Lung microvascular endothelial cell (primary cell): ENCODE data around the gene OCSTAMP. TPM values are rescaled to one million over a fixed set of nuclear protein-coding genes. Genes with fewer than 3 reads are reported as not detected.
A peak's percentile ranks its signal among the peaks of the same experiment; 100 is the strongest.

ENCODE experiments used
- DNase-seq, 2 donors: peaks; one replicate each; pipeline versions ENCODE4 v3.0.0 to v3.0.0-alpha.2; 2010; ENCODE audit warnings: low read depth in 2 of 2
- total RNA-seq: library from RNA; depleted of rRNA; stranded (reverse); fragments of >200 nt; gene quantifications from 2 replicates; pipeline ENCODE4 v1.2.1, GENCODE V29; 2014

OCSTAMP gene
- total RNA-seq = not detected in 2 replicates

GRCh38 chr20:46550461-46550860 is at the start of gene OCSTAMP:
Gene OCSTAMP, minus strand, starts transcription at chr20:46550654. Its CDS starts 94 bp downstream, at chr20:46550560.
- DNase-seq = no peak

- DNase-seq = no peak
These were observed 49.0 kb upstream of the OCSTAMP start for GRCh38 chr20:46599227-46599987.

GRCh38 chr20:46595933-46596332 is 45.5 kb upstream of the OCSTAMP start:
- DNase-seq = no peak

- DNase-seq = no peak
These were observed 44.3 kb upstream of the OCSTAMP start for GRCh38 chr20:46594725-46595124.

GRCh38 chr20:46592580-46593362 is 42.3 kb upstream of the OCSTAMP start:
- no peak for DNase-seq

GRCh38 chr20:46590443-46590842 is 40.0 kb upstream of the OCSTAMP start:
- peak in 1 of 2 donors; percentile 61 for DNase-seq

GRCh38 chr20:46588532-46589511 is 38.4 kb upstream of the OCSTAMP start:
- peak in 1 of 2 donors; percentile 12 for DNase-seq

- DNase-seq = no peak
These were observed 37.5 kb upstream of the OCSTAMP start for GRCh38 chr20:46587986-46588385.

GRCh38 chr20:46586724-46587123 is 36.3 kb upstream of the OCSTAMP start:
- DNase-seq = no peak

- no peak for DNase-seq
These were observed 34.1 kb upstream of the OCSTAMP start for GRCh38 chr20:46584508-46584907.

GRCh38 chr20:46583411-46584214 is 33.2 kb upstream of the OCSTAMP start:
- no peak for DNase-seq

- no peak for DNase-seq
These were observed 32.2 kb upstream of the OCSTAMP start for GRCh38 chr20:46582648-46583047.

GRCh38 chr20:46581391-46581790 is 30.9 kb upstream of the OCSTAMP start:
- DNase-seq = no peak

- DNase-seq = no peak
These were observed 30.3 kb upstream of the OCSTAMP start for GRCh38 chr20:46580613-46581205.

- no peak for DNase-seq
These were observed 28.3 kb upstream of the OCSTAMP start for GRCh38 chr20:46578745-46579144.

GRCh38 chr20:46576774-46577395 is 26.4 kb upstream of the OCSTAMP start:
- DNase-seq = no peak

GRCh38 chr20:46575937-46576461 is 25.5 kb upstream of the OCSTAMP start:
- DNase-seq = no peak

- DNase-seq = no peak
These were observed 24.9 kb upstream of the OCSTAMP start for GRCh38 chr20:46575394-46575793.

- DNase-seq = peak in 1 of 2 donors; percentile 19
These were observed 23.5 kb upstream of the OCSTAMP start for GRCh38 chr20:46573788-46574584.
